ENCODE measurements around the gene MFGE8.

Gene MFGE8

DNA sequence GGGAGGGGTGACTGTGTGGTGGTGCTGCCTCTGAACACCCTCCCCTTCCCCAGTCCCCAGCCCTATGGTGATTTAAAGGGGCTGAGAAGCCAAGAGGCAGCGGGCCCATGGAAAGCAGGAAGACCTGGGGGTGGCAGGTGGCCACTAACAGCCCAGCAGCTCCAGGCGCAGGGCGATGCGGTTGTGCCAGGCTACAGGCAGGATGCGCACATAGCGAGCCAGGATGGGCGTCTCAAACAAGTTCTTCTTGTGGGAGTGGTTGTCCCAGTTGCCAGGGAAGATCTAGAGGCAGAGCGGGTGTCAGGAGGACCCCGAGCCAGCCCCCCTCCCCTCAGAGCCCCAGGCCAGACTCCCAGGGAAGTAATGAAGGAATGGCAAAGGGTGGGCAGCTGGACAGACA lies 13.9 kb downstream of the MFGE8 start:
- Mint-ChIP-seq H3K9me3 (no peaks in the 10 kb centered on the region), H3K27ac (no peak overlapping the region), H3K36me3 (no peaks in the 10 kb centered on the region), H3K4me1 (peaks cover 12 to 24% of the 10 kb centered on the region in 2 donors), H3K27me3 (peaks cover 4 to 13% of the 10 kb centered on the region in 2 donors), H3K4me3 (no peak overlapping the region)
- DNase-seq: no peak
- no peak for ATAC-seq (replicated peaks)

GRCh38 chr15:88898736-88899135 lies 14.4 kb downstream of the MFGE8 start:
- DNase-seq (no peak), ATAC-seq (replicated peaks) (no peak)
- no peaks in the 10 kb centered on the region for H3K9me3 Mint-ChIP-seq
- H3K4me1 Mint-ChIP-seq: peaks cover 12 to 29% of the 10 kb centered on the region in 2 donors
- no peak overlapping the region for H3K4me3 Mint-ChIP-seq
- peaks cover 4 to 18% of the 10 kb centered on the region in 2 donors for H3K27me3 Mint-ChIP-seq
- H3K27ac Mint-ChIP-seq: no peak overlapping the region
- no peaks in the 10 kb centered on the region for H3K36me3 Mint-ChIP-seq

GRCh38 chr15:88897456-88898194 lies 15.6 kb downstream of the MFGE8 start:
- H3K4me1 Mint-ChIP-seq: peaks cover 12 to 33% of the 10 kb centered on the region in 2 donors
- no peak overlapping the region for H3K27ac Mint-ChIP-seq
- DNase-seq (peak; percentile 31), ATAC-seq (replicated peaks) (peak; percentile 61 to 71)
- no peak overlapping the region for H3K4me3 Mint-ChIP-seq
- H3K27me3 Mint-ChIP-seq: peaks cover 4 to 27% of the 10 kb centered on the region in 2 donors
- H3K9me3 Mint-ChIP-seq: no peaks in the 10 kb centered on the region
- no peaks in the 10 kb centered on the region for H3K36me3 Mint-ChIP-seq

GRCh38 chr15:88897142-88897455 lies 16.1 kb downstream of the MFGE8 start:
- DNase-seq (no peak), ATAC-seq (replicated peaks) (no peak)
- H3K27me3 Mint-ChIP-seq: peaks cover 4 to 27% of the 10 kb centered on the region in 2 donors
- no peak overlapping the region for H3K4me3 Mint-ChIP-seq
- H3K27ac Mint-ChIP-seq: no peak overlapping the region
- no peaks in the 10 kb centered on the region for H3K36me3 Mint-ChIP-seq
- H3K4me1 Mint-ChIP-seq: peaks cover 12 to 33% of the 10 kb centered on the region in 2 donors
- H3K9me3 Mint-ChIP-seq: no peaks in the 10 kb centered on the region

- no peaks in the 10 kb centered on the region for H3K9me3 Mint-ChIP-seq
- H3K4me3 Mint-ChIP-seq: no peak overlapping the region
- no peak overlapping the region for H3K27ac Mint-ChIP-seq
- DNase-seq (no peak), ATAC-seq (replicated peaks) (no peak)
- no peaks in the 10 kb centered on the region for H3K36me3 Mint-ChIP-seq
- H3K27me3 Mint-ChIP-seq: peaks cover 4 to 27% of the 10 kb centered on the region in 2 donors
- peaks cover 12 to 33% of the 10 kb centered on the region in 2 donors for H3K4me1 Mint-ChIP-seq
These were observed 16.7 kb downstream of the MFGE8 start for GRCh38 chr15:88896333-88897033.

- Mint-ChIP-seq H3K36me3 (no peaks in the 10 kb centered on the region), H3K4me1 (peaks cover 12 to 33% of the 10 kb centered on the region in 2 donors), H3K27me3 (peaks cover 4 to 27% of the 10 kb centered on the region in 2 donors), H3K27ac (peak within 1 kb of the TSS; percentile 5), H3K9me3 (no peaks in the 10 kb centered on the region), H3K4me3 (peak within 1 kb of the TSS; percentile 78 to 85)
- ATAC-seq (replicated peaks): peak; percentile 68 to 70
- DNase-seq: peak; percentile 23
These were observed 18.1 kb downstream of the MFGE8 start, which contains the start of gene HAPLN3 for GRCh38 chr15:88894819-88895767. TSS of gene HAPLN3 (minus strand) at chr15:88895544. CDS start at chr15:88887298, 8,246 bp downstream.

GRCh38 chr15:88894348-88894818 lies 18.8 kb downstream of the MFGE8 start:
- Mint-ChIP-seq H3K36me3 (no peaks in the 10 kb centered on the region), H3K4me3 (peak overlapping the region; percentile 78 to 85), H3K27ac (no peak overlapping the region), H3K27me3 (peaks cover 4 to 27% of the 10 kb centered on the region in 2 donors), H3K4me1 (peaks cover 12 to 33% of the 10 kb centered on the region in 2 donors), H3K9me3 (no peaks in the 10 kb centered on the region)
- DNase-seq: peak; percentile 47
- ATAC-seq (replicated peaks): peak; percentile 71 to 77

- Mint-ChIP-seq H3K9me3 (no peaks in the 10 kb centered on the region), H3K4me1 (peaks cover 9 to 21% of the 10 kb centered on the region in 2 donors), H3K36me3 (peaks cover 0 to 2% of the 10 kb centered on the region in 2 donors), H3K27ac (no peak overlapping the region), H3K27me3 (peaks cover 4 to 25% of the 10 kb centered on the region in 2 donors), H3K4me3 (no peak overlapping the region)
- DNase-seq: no peak
- ATAC-seq (replicated peaks): no peak
These were observed 21.5 kb downstream of the MFGE8 start for GRCh38 chr15:88891540-88892254.

DNA sequence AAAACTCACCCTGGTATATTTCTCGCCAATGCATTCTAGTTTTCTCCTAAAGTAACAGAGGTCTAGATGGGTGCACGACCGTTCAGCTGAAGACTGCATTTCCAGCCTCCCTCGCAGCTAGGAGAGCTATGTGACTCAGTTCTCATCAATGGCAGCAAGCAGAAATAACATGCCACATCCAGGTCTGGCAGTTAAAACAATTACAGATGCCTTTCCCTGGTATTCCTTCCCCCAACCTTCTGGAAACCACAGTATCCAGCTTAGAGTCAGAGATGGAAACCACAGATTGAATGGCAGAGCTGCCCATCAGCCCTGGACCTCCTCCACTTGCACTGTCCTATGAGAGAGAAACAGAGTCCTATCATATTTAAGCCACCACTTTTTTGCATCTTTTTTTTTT lies 22.7 kb downstream of the MFGE8 start:
- peaks cover 2 to 18% of the 10 kb centered on the region in 2 donors for H3K27me3 Mint-ChIP-seq
- peak overlapping the region; percentile 9 for H3K27ac Mint-ChIP-seq
- H3K9me3 Mint-ChIP-seq: no peaks in the 10 kb centered on the region
- H3K4me3 Mint-ChIP-seq: no peak overlapping the region
- peaks cover 5 to 15% of the 10 kb centered on the region in 2 donors for H3K4me1 Mint-ChIP-seq
- no peak for ATAC-seq (replicated peaks)
- H3K36me3 Mint-ChIP-seq: peaks cover 0 to 2% of the 10 kb centered on the region in 2 donors
- DNase-seq: no peak

DNA sequence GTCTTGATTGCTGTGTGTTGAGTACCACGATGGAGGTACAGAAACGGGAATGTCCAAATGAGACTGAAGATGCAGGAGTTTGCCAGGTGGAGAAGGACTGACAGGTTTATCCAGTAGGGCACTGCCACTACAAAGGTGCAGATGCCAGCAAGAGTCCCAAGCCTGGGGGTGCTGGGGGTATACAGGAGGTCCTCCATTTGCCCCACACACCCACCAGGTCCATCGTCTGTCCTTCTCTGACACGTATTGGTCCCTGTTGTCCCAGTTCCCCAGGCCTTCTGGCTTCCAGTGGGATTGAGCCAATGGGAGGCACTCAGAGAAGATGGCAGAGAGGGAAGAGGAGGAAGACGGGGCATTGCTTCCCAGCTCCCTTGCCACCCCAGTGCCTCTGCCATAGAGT lies 24.5 kb downstream of the MFGE8 start:
- no peak overlapping the region for H3K4me3 Mint-ChIP-seq
- peaks cover 0 to 3% of the 10 kb centered on the region in 2 donors for H3K4me1 Mint-ChIP-seq
- peaks cover 0 to 9% of the 10 kb centered on the region in 2 donors for H3K27me3 Mint-ChIP-seq
- no peaks in the 10 kb centered on the region for H3K9me3 Mint-ChIP-seq
- ATAC-seq (replicated peaks): no peak
- H3K27ac Mint-ChIP-seq: no peak overlapping the region
- DNase-seq: no peak
- peaks cover 6 to 10% of the 10 kb centered on the region in 2 donors for H3K36me3 Mint-ChIP-seq

- Mint-ChIP-seq H3K4me3 (no peak overlapping the region), H3K9me3 (no peaks in the 10 kb centered on the region), H3K36me3 (peaks cover 9 to 15% of the 10 kb centered on the region in 2 donors), H3K4me1 (no peaks in the 10 kb centered on the region), H3K27ac (no peak overlapping the region), H3K27me3 (no peaks in the 10 kb centered on the region)
- no peak for ATAC-seq (replicated peaks)
- no peak for DNase-seq
These were observed 26.1 kb downstream of the MFGE8 start for GRCh38 chr15:88887068-88887580.

- Mint-ChIP-seq H3K9me3 (no peaks in the 10 kb centered on the region), H3K36me3 (peaks cover 18 to 22% of the 10 kb centered on the region in 2 donors), H3K27ac (no peak overlapping the region), H3K27me3 (no peaks in the 10 kb centered on the region), H3K4me3 (no peak overlapping the region), H3K4me1 (no peaks in the 10 kb centered on the region)
- no peak for DNase-seq
- no peak for ATAC-seq (replicated peaks)
These were observed 30.4 kb downstream of the MFGE8 start for GRCh38 chr15:88882785-88883184.

GRCh38 chr15:88881775-88882174 lies 31.4 kb downstream of the MFGE8 start:
- Mint-ChIP-seq H3K27ac (no peak overlapping the region), H3K27me3 (no peaks in the 10 kb centered on the region), H3K9me3 (no peaks in the 10 kb centered on the region), H3K4me1 (no peaks in the 10 kb centered on the region), H3K4me3 (no peak overlapping the region), H3K36me3 (peaks cover 18 to 23% of the 10 kb centered on the region in 2 donors)
- DNase-seq (no peak), ATAC-seq (replicated peaks) (no peak)
